WTC11 (cell line): ENCODE measurements around the gene PCDH9.

Experiments
- CTCF ChIP-seq: fragments of 200-600 bp; IDR thresholded peaks from 2 replicates; pipeline ENCODE4 v1.8.0; 2022; ENCODE audit warnings: antibody characterized with exemption
- ZBTB21 ChIP-seq: sonication (generic); formaldehyde crosslinking; IDR thresholded peaks from 2 replicates; pipeline ENCODE4 v1.8.1; 2023; ENCODE audit warnings: mild to moderate bottlenecking, missing genetic modification reagents, borderline replicate concordance

- TF ChIP-seq CTCF (no peak), ZBTB21 (no peak)
Measured at GRCh38 chr13:67048821-67049150, 181.3 kb downstream of the PCDH9 start.
